D721Med (cell line): ENCODE data around the gene CNTNAP2.
A peak's percentile ranks its signal among the peaks of the same experiment; 100 is the strongest.

Experiments used
- DNase-seq: peaks from one replicate; pipeline ENCODE4 v3.0.0; 2011; ENCODE audit warnings: low spot score; ENCODE audit not compliant: insufficient read length
- FAIRE-seq: peaks from 2 replicates; lab custom pipeline; 2011; peaks lifted over from hg19 to GRCh38; lab: Jason Lieb, UNC
- TF ChIP-seq, protein P1 (sequence below): IDR thresholded peaks from 2 replicates; pipeline ENCODE4 v1.5.1; 2012; ENCODE audit warnings: mild to moderate bottlenecking, control low read depth; ENCODE audit not compliant: insufficient read depth; ENCODE audit errors: missing control alignments

CNTNAP2 gene

DNA sequence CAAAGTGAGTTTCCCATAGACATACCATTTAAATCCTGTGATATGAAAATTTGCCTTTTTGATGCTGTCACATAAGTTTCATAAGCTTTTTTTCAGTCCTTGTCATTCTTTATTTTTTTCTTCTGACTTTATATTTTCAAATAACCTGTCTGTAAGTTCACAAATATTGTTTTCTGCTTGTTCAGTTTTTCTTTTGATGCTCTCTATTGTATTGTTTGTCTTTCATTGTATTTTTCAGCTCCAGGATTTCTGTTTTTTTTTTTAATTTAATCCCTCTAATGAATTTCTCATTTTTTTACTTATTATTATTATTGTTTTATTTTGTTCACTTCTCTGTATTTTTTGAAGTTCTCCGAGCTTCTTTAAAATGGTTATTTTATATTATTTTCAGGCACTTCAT, 623.4 kb downstream of the CNTNAP2 start:
- no peak for DNase-seq
- TF ChIP-seq, protein P1, sequence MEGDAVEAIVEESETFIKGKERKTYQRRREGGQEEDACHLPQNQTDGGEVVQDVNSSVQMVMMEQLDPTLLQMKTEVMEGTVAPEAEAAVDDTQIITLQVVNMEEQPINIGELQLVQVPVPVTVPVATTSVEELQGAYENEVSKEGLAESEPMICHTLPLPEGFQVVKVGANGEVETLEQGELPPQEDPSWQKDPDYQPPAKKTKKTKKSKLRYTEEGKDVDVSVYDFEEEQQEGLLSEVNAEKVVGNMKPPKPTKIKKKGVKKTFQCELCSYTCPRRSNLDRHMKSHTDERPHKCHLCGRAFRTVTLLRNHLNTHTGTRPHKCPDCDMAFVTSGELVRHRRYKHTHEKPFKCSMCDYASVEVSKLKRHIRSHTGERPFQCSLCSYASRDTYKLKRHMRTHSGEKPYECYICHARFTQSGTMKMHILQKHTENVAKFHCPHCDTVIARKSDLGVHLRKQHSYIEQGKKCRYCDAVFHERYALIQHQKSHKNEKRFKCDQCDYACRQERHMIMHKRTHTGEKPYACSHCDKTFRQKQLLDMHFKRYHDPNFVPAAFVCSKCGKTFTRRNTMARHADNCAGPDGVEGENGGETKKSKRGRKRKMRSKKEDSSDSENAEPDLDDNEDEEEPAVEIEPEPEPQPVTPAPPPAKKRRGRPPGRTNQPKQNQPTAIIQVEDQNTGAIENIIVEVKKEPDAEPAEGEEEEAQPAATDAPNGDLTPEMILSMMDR = no peak

DNA sequence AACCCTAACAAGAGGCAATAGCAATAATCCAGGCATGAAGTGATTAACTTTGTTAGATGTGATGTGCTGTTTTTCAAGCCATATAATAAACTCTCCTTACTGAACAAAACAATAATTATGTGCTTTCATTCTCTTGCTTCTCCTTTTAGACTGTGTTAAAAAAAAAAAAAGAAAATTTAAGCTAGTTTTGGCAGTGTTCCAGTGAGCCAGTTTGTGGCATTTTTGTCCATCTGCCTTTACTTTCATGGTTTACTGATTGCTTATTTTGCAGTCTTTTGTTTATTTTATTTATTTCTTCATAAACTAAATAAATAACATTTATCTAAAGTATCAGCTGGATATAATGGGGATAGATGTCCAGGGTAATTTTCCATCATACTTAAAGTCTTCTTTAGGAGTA, 625.3 kb downstream of the CNTNAP2 start:
- TF ChIP-seq, protein P1 = no peak
- FAIRE-seq (no peak), DNase-seq (no peak)

More for the DNA sequence above, 623.4 kb downstream of the CNTNAP2 start:
- no peak for FAIRE-seq

DNA sequence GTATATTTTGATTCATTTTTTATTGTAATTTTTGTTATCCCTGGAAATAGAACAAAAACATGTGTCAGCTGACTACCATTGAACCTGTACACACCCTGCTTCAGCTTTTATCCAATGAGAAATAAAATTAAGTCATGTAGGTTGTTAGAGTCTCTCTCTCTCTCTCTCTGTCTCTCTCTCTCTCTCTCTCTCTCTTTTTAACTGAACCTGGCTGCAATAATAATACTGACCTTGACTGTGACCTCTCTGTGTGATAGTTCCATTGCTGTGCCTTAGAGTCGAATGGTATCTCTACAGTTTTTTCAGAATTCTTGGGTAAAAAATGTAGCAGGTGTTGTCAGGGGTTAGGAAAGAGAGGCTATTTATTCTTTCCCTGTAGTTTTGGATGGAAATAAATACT, 637.8 kb downstream of the CNTNAP2 start:
- DNase-seq (no peak), FAIRE-seq (no peak)
- TF ChIP-seq, protein P1 = no peak

GRCh38 chr7:146755585-146755984, 639.0 kb downstream of the CNTNAP2 start:
- FAIRE-seq = no peak
- DNase-seq = no peak
- TF ChIP-seq, protein P1 = no peak

GRCh38 chr7:146764458-146764857, 647.9 kb downstream of the CNTNAP2 start:
- DNase-seq = no peak
- TF ChIP-seq, protein P1 = no peak
- FAIRE-seq = no peak

DNA sequence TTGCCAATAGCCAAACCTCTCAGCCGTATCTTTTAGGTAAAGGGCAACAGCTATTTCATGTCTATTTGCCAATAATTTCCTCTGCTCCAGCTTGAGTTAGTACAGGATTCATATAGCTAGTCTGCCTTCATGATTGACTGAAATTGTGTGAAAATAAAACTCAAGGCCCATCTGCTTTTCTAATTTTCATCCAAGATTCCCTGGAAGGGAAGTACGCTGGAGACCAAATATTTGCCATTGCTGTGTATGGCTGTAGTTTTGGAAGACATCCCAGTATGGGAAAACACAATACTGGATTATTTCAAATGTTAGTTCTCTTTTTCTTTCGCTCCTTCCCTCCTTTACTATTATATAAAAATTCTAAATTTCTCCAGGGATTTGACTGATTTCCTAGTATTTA, 652.4 kb downstream of the CNTNAP2 start:
- no peak for FAIRE-seq
- no peak for DNase-seq
- TF ChIP-seq, protein P1 = no peak

GRCh38 chr7:146772601-146773000, 656.0 kb downstream of the CNTNAP2 start:
- TF ChIP-seq, protein P1 = peak; percentile 24
- FAIRE-seq (no peak), DNase-seq (no peak)
